Spinal cord (tissue), 10 donors: Measurements from ENCODE around the gene KCNH2. TPM values are rescaled to one million over a fixed set of nuclear protein-coding genes. Genes with fewer than 3 reads are reported as not detected.
A peak's percentile ranks its signal among the peaks of the same experiment; 100 is the strongest.

Experiments used
- DNase-seq, 6 donors: peaks; one replicate each; pipeline versions ENCODE4 v3.0.0 to v3.0.0-alpha.2; 2013 to 2015; ENCODE audit warnings: low spot score in 6 of 6, low read depth in 4 of 6
- H3K27ac ChIP-seq: one replicate; pipeline ENCODE4 v1.5.1; 2013; ENCODE audit warnings: low read depth, low read length, control low read depth
- H3K27me3 ChIP-seq: one replicate; pipeline ENCODE4 v1.6.1; 2013; ENCODE audit warnings: low read length; ENCODE audit not compliant: control insufficient read depth, insufficient read depth
- H3K36me3 ChIP-seq: one replicate; pipeline ENCODE4 v1.6.1; 2013; ENCODE audit warnings: low read length; ENCODE audit not compliant: control insufficient read depth, insufficient read depth
- H3K4me1 ChIP-seq: one replicate; pipeline ENCODE4 v1.6.1; 2013; ENCODE audit warnings: low read length; ENCODE audit not compliant: control insufficient read depth, insufficient read depth
- H3K4me3 ChIP-seq: one replicate; pipeline ENCODE4 v1.5.1; 2013; ENCODE audit warnings: low read depth, low read length, control low read depth
- H3K9me3 ChIP-seq: one replicate; pipeline ENCODE4 v1.6.1; 2013; ENCODE audit warnings: low read length; ENCODE audit not compliant: control insufficient read depth, insufficient read depth
- WGBS: methylation state at CpG from one replicate; pipeline ENCODE4 v1.1.5; 2013; ENCODE audit warnings: missing lambda C conversion rate; ENCODE audit not compliant: insufficient coverage; 5-methylcytosine and 5-hydroxymethylcytosine counted together
- polyA plus RNA-seq, 2 donors: library from polyadenylated mRNA; unstranded; fragments of 120-200 nt; gene quantifications; one replicate each; pipeline ENCODE4 v1.2.1, GENCODE V29; 2013; ENCODE audit not compliant: insufficient read length in 2 of 2
- total RNA-seq, 2 donors: library from RNA; depleted of rRNA in 1 of 2; stranded (reverse); fragments of 120-200 nt in 1 of 2; fragments of >200 nt in 1 of 2; gene quantifications; one replicate each; pipeline versions ENCODE4 v1.2.3 to v1.2.4, GENCODE V29; 2013 to 2014
- donor health status: healthy.

The KCNH2 gene
- total and polyA plus RNA-seq, 4 donors = 9.1 to 39.4 (median 24.8) TPM

- Histone ChIP-seq H3K4me3 (no peak overlapping the region), H3K27me3 (peaks cover 4% of the 10 kb centered on the region), H3K4me1 (peaks cover 39% of the 10 kb centered on the region), H3K27ac (no peak overlapping the region), H3K9me3 (no peaks in the 10 kb centered on the region), H3K36me3 (no peaks in the 10 kb centered on the region)
- DNase-seq = peak in 2 of 6 donors; percentile 67 to 72
- WGBS = 26% methylated on average over 8 of the region's 12 CpGs
Observed at GRCh38 chr7:150903606-150904005, 74.5 kb downstream of the KCNH2 start.

DNA sequence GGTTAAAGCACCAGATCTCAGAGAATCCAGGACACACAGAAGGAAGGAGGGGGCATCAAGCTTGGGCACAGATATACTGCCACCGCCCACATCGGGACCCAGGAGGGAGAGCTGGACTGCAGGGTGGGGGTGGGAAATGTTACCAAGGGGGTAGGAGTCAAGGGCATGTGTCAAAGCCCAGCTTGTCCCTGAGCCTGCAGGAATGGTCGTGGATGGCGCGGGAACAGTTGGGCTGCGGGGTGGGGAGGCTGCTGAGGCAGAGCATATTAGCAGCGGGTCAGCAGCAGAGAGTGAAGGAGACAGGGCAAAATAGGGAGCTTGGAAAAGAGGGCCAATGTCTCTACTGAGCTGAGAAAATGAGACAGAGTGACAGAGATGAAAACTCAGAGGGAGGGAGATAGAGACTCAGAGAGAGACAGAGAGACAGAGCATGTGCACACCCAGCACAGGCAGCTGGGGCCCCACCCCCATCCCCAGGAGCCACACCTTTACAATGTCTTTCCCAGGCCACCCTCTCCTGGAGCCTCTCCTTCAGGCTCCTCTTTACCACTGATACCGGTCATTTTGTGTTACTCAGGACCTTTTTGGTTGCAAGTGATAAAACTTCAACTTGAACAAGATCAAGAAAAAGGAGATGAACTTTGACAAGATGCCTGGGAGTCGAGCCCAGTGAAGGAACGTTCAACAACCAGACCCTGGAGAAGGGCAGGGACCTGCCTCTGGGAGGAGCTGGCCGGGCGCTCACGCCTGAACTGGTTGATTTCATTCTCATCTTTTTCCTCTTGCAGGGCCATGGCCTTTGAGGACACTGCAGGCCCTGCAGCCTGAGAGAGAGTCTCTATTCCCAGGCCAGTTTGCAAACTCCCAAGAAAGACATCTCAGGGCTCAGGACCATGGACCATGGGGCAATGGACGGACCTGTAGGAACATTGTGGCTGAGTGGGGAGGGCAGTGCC, 75.8 kb downstream of the KCNH2 start:
- Histone ChIP-seq H3K4me1 (peaks cover 45% of the 10 kb centered on the region), H3K4me3 (no peak overlapping the region), H3K27me3 (peaks cover 4% of the 10 kb centered on the region), H3K36me3 (no peaks in the 10 kb centered on the region), H3K9me3 (no peaks in the 10 kb centered on the region), H3K27ac (no peak overlapping the region)
- no peak for DNase-seq
- 74% methylated on average over 13 of the region's 14 CpGs for WGBS

- WGBS = 23% methylated on average over 12 of the region's 15 CpGs
- Histone ChIP-seq H3K4me3 (no peak overlapping the region), H3K27ac (no peak overlapping the region)
Observed at GRCh38 chr7:150901160-150902035, 76.7 kb downstream of the KCNH2 start.

DNA sequence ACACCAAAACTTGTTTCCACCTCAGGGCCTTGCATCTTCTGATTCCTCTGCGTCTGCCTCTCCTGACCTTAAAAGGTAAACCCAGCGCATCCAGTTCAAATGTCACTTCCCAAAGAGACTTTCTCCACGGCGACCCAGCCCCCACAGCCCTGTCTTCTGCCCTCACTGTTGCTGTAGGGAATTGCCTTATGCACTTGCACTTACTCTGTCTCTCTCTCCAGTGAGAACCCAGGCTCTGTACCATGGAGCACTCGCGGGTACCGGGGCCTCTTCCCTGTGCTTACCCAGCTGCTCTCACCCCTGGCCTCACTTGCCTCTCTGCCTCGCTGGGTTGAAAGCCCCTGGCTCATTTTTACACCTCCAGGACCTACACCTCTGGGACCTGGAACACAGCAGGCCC, 77.4 kb downstream of the KCNH2 start:
- Histone ChIP-seq H3K4me3 (no peak overlapping the region), H3K4me1 (peaks cover 45% of the 10 kb centered on the region), H3K27me3 (peaks cover 6% of the 10 kb centered on the region), H3K9me3 (no peaks in the 10 kb centered on the region), H3K27ac (no peak overlapping the region), H3K36me3 (no peaks in the 10 kb centered on the region)
- no peak for DNase-seq
- 78% methylated on average over 7 of the region's 8 CpGs for WGBS

More at GRCh38 chr7:150901160-150902035, 76.7 kb downstream of the KCNH2 start:
- peak in 3 of 6 donors; percentile 6 to 72 (median 70) for DNase-seq
- Histone ChIP-seq H3K9me3 (no peaks in the 10 kb centered on the region), H3K36me3 (no peaks in the 10 kb centered on the region), H3K27me3 (peaks cover 6% of the 10 kb centered on the region), H3K4me1 (peaks cover 45% of the 10 kb centered on the region)

- H3K9me3 ChIP-seq = peaks cover 4% of the 10 kb centered on the region
- 5% methylated on average over 20 of the region's 22 CpGs for WGBS
- H3K27me3 ChIP-seq = peaks cover 6% of the 10 kb centered on the region
Observed at GRCh38 chr7:150898475-150899011, 79.6 kb downstream of the KCNH2 start.

DNA sequence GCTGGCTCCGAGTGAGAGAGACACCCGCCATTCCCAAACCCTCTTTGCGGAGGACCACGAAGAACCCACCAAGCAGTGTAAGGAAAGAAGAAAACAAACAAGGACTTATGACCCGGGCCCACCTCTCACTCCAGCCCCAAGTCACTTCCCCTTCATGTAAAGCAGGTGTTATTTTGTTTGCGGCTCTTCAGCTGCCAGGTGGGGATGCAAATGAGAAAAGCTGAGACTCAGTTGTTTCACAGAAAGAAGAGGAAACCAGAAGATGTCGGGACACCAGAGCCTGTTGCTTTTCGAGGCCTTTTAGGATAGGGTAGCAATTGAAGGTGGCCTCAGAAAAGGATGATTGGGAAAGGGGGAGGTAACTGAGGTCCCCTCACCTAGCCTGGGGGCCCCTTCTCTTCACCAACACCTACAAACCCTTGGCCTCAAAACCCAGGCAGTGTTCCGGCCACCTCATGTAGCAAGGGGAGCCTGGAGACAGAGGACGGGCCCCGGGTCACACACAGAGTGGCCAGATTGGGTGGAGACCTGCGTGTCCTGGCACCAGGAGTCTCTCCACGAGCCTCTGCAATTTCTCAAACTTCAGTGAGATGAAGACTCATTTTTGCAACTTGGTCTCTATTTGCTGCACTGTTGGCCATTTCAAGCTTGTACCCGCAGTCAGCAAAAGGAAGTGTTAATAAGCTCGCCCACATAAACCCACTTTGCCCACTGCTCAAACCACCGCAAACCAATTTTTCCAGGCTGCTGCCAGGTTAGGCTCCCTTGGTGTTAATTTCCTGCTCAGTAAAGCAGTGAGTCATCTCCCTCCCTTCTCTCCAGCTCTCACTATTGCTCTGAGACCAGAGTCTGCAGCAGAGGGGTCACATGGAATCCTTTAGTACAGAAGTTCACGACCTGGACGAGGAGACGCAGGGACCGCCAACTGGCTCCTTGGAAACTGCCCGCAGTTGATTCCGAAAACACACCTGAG, 80.3 kb downstream of the KCNH2 start:
- H3K9me3 ChIP-seq = peaks cover 4% of the 10 kb centered on the region
- no peak overlapping the region for H3K4me3 ChIP-seq
- peaks cover 6% of the 10 kb centered on the region for H3K27me3 ChIP-seq
- no peaks in the 10 kb centered on the region for H3K36me3 ChIP-seq
- DNase-seq = peak in 1 of 6 donors; percentile 41
- H3K27ac ChIP-seq = no peak overlapping the region
- peaks cover 31% of the 10 kb centered on the region for H3K4me1 ChIP-seq
- WGBS = 73% methylated on average over 16 of the region's 22 CpGs

More at GRCh38 chr7:150898475-150899011, 79.6 kb downstream of the KCNH2 start:
- Histone ChIP-seq H3K4me3 (no peak overlapping the region), H3K27ac (no peak overlapping the region), H3K36me3 (no peaks in the 10 kb centered on the region), H3K4me1 (peaks cover 38% of the 10 kb centered on the region)
- peak in 3 of 6 donors; percentile 46 to 86 (median 83) for DNase-seq

DNA sequence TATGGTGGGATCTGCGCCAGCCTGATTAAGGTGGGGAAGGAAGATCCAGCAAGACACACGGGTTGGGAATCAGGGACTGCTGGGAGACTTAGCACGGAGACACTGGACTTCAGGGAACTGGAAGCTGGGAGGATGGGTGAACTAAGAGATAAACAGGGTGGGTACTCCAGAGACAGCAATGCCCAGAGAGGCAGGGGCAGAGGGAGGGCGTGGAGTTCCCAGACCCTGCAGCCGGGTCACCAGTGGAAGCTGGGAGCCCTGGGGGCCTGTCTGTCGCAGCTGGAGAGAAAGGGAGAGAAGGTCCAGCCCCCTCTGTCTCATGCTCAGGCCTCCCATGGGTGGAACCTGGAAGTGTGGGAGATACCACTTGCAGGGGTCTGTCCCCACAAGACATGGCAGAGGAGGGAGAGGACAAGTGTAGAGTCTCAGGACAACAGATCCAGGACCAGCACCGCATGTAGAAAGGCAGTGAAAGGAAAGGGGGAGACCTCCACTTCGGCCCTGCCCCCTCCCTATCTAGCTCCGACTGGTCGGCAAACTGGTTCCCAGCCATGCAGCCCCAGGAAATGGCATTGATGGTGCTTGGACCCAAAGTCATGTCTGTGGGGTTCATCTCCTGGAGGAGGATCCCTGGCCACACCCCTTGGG, 81.4 kb downstream of the KCNH2 start:
- DNase-seq = no peak
- Histone ChIP-seq H3K27me3 (peaks cover 6% of the 10 kb centered on the region), H3K9me3 (peaks cover 4% of the 10 kb centered on the region), H3K27ac (no peak overlapping the region), H3K4me3 (no peak overlapping the region), H3K4me1 (peaks cover 20% of the 10 kb centered on the region), H3K36me3 (no peaks in the 10 kb centered on the region)
- WGBS = 76% methylated on average over 6 of the region's 10 CpGs

GRCh38 chr7:150895809-150896208, 82.3 kb downstream of the KCNH2 start:
- Histone ChIP-seq H3K27ac (no peak overlapping the region), H3K36me3 (no peaks in the 10 kb centered on the region), H3K4me3 (no peak overlapping the region), H3K27me3 (peaks cover 6% of the 10 kb centered on the region), H3K4me1 (peaks cover 12% of the 10 kb centered on the region), H3K9me3 (peaks cover 4% of the 10 kb centered on the region)
- WGBS = 100% methylated on average over 1 of the region's 2 CpGs
- no peak for DNase-seq
